Activated naive CD4-positive, alpha-beta T cell (primary cell): ENCODE data around the gene GGCX.
"Not testable (repeated sequence)": the region's sequence is repeated elsewhere in the genome, so short reads cannot be mapped to it uniquely, and the experiment has no call there.

Experiments
- DNase-seq, 4 experiments: peaks; one replicate each; lab custom pipeline; 2025; lab: John Stamatoyannopoulos, UW

GGCX gene

DNA sequence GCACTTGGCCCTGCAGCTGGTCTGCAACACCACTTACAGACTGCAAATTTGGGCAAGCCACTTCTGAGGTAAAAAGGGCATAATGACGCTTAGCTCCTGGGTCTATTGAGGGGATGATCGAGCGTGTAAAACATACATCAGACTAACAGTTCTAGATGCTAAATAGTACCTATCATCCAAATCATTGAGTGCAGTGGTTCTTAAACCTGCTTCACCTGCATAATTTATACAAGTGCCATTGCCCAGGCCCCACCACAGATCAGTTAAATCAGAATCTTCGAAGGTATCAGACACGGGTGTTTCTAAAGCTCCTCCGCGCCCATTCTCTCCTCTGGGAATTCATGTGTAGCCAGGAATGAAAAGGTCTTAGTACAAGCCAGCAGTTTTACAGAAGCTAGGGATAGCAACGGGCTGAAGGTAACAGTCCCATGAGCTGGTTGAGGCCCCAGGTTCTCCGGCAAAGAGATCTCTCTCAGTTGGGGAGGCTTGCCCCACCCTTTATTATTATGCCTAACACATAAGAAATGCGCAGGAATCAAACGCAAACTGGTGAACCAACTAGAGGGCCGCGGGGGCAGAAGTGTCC is 33.5 kb upstream of the GGCX start:
- DNase-seq: no peak

DNA sequence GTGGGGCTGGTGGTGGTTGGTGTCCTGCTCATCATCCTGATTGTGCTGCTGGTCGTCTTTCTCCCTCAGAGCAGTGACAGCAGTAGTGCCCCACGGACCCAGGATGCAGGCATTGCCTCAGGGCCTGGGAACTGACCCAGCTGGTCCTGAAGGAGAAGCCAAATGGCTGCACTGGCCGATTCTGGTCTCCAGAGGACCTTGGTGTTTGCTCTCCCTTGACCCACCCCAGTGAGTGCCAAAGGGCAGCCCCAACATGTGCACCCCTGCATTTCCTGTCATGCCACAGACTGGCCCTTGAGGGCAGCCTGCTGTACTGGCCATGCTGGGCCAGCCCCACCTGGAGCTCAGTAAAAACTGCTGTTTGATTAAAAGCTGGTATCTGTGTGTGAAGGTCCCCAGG is 31.7 kb upstream of the GGCX start:
- no peak for DNase-seq

DNA sequence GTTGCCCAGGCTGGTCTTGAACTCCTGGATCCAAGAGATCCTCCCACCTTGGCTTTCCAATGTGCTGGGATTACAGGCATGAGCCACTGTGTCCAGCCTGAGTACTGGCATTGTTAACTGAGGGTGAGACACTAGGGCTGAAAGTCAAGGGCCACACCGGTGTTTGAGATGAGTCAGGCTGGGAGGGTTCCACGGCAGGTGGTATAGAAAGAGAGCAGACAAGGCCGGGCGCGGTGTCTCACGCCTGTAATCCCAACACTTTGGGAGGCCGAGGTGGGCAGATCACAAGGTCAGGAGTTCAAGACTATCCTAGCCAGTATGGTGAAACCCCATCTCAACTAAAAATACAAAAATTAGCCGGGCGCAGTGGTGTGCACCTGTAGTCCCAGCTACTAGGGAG is 31.0 kb upstream of the GGCX start:
- not testable (repeated sequence) for DNase-seq

DNA sequence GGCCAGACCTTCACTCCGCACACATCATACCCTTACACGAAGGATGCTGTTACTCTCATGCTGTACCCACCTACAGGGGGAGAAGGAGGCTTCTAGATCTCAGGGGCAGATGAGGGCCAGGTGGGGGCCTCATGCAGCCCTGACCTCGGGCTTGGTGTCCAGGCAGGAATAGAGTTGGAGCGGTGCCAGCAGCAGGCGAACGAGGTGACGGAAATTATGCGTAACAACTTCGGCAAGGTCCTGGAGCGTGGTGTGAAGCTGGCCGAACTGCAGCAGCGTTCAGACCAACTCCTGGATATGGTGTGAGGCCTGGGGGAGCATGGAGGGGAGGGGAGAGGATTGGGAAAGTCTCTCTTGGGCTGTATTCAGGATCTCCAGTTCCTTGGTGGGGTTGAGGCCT is 30.3 kb upstream of the GGCX start:
- no peak for DNase-seq

DNA sequence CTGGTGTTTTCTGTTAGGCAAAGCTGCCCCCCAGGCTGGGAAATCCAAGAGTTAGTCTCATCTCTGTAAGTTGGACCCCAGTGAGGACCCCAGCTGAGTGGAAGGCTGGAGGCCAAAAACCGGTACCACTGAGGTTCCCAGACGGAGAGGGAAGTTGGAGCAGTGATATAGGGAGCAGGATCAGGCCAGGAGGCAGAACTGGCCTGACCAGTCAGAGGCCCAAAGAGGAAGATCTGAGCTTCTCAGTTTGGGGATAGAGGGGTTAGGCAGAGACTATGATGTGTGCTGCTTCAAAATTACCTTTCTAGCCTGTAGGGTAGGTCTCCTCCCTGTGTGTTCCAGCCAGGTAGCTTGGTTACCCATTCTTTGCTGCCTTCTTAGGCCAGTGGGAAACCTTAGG is 29.7 kb upstream of the GGCX start:
- DNase-seq: no peak

DNA sequence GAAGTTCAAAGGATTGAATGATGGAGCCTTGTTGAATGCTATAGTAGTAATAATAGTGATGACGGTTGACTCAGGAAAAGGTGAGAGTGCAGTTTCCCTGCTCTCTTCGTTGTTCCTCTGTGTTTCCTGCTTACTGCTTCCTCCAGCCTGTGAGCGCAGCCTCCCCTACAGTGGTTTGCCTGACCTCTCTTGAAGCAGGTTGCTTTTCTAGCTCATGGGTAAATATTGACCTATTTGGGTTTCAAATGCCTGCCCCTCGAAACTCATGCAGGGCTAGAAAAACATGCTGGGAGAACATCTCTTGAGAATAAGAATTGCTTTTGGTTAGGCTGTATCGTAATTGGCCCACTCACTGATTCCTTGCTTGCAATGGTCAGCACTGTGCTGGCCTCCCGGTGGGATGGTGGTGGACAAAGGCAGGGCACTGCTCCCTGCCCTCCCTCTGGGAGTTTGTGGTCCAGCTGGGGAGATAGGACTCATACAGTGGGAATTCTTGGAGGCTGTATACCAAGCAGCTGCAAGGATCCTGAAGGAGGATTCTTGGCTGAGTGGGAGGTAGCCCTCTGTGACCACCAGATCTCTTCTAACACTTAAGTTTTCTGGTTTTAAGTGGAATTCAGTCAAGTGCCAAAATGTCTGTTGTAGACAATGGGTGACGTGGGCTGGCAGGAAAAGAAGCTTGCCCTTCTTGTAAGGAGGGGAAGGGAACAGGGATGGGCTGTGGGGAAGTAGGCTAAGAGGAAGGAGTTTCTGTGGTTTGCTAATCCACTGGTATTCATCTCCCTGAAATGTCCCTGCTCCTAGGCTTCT is 28.9 kb upstream of the GGCX start:
- no peak for DNase-seq

DNA sequence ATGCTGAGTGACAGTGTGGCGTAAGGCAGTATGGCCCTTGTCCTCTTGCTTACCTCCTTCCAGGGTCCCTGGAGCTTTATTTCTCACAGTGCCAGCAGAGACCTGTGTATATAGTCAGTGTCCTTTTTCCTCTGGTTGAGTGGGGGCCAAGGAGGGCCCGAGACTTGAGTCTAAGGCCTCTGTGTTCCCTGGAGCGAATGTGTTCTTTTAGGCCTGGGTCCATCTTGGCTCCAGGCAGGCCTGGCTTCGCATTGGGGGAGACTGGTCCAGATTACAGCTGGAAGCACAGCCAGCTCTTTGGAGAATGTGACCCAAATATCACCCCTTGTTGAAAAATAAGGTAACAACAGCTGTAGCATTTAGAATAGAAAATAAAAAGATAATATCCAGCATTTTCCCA is 27.9 kb upstream of the GGCX start:
- DNase-seq: no peak

DNA sequence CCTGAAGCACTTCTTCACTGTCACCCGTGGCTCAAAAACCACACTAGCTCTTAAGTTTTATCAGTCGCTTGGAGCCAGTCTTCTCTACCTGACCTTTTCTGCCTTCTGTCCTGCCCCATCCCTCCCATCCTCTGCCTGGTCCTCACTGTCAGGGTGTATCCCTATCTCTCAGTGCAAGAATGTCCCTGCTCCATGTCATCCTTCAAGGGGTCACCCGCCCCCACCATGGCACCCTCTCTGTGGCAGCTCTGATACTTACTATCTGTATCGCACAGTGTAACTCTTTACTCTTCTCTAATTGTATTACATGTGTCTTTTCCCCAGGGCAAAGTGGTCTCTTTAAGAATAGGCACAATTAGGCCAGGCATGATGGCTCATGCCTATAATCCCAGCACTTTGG is 27.4 kb upstream of the GGCX start:
- no peak for DNase-seq

DNA sequence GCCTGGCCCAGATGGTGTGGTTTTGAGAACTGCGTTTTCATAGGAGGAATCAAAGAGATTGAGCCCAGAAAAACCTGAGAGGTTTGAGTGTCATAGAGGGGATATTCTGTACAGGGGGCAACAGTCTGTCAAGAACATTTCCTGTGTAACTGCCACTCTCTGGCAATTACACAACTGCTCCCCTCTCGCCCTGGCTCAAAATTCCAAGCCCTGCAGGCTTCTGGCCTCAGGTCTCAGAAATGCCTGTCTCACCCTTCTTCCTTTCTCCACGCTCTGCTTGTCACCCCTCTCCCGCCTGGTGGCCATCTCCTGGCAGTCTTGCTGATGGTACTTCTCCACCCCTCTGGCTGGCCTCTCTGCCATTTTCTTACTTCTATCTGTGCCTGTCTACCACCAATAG is 26.9 kb upstream of the GGCX start:
- no peak for DNase-seq

DNA sequence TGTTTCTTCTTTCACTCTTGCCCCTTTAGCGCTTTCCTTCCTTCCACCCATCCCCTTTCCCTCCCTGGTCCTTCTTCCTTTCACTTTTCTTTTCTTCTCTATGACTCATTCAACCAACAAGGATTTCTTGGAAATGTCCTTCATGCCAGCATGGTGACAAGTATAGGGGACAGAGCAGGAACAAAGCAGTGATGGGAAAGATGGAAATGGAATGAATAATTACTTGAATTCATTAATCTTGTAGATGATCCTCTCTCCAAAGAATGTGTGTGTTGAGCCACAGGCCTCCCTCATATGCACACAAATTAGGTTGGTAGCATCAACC is 24.4 kb upstream of the GGCX start:
- DNase-seq: no peak

DNA sequence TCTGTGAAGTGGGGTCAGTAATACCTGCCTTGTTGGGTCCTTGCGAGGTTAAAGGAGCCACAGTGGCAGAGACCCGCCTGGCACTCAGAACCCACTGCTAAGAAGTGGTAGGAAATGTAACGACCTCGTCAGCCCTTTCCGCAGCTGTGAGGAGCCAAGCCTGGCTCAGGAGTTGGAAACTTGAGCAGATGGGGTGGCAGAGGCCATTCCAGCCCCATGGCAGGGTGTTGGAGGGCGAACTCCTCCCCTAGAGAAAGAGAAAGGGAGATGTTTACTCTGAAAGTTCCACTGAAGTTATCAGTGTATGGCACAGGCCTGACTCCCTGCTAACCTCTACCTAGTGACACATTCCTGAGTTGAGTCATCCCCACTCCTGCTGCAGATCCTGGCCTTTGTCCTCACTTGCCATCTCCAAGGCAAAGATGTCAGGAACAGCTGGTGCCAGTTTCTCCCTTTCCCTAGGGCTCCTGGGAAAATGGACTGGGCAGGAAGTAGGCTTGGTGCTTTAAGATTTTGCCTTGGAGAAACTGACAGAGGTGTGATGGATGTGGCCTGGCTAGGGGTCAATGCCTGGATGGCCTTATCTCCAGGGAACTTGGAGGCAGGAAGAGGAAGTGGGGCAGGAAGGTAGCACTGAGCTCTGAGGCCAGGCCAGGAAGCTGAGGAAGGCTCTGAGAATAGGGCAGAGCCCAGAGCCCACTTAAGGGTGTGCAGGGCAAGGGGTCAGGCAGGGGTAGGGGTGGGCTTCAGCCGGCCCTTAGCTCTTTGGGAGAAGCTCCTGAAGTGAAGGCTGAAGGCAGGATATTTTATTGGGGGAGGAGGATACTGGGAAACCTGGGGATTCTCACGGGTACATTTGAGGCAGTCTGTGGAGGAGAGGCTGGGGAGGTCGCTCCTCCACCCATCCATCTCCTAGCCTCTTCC is 23.8 kb upstream of the GGCX start:
- peak in 1 of 4 experiments; percentile 35 for DNase-seq

DNA sequence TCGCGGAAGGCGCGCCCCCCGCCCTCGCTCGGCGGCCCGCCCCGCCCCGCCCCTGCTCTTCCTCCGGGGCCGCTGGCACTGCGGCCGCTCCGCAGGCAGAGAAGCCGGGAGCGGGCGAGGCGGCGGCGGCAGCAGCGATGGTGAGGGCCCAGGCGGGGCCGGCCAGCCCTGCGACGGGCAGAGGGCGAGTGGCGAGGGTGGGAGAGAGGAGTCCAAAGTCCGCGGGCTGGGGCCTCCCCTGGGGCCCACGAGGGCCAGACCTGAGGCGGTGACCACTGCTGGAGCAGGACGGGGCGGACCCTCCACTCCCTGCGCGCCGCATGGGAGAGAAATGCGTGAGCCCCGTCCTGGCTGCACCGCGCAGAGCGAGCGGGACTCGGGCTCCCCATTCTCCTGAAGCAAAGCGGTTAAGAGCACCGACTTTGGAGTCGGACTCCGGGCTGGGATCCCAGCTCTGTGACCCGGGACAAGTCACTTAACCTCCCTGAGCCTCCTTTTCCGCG is 23.1 kb upstream of the GGCX start, which contains the start of gene VAMP5:
Gene VAMP5, plus strand, starts transcription at position 78 of the 503 bp plus-strand sequence. Its CDS starts 60 bp downstream, at position 138.
- DNase-seq: peak in 1 of 4 experiments; percentile 37

DNA sequence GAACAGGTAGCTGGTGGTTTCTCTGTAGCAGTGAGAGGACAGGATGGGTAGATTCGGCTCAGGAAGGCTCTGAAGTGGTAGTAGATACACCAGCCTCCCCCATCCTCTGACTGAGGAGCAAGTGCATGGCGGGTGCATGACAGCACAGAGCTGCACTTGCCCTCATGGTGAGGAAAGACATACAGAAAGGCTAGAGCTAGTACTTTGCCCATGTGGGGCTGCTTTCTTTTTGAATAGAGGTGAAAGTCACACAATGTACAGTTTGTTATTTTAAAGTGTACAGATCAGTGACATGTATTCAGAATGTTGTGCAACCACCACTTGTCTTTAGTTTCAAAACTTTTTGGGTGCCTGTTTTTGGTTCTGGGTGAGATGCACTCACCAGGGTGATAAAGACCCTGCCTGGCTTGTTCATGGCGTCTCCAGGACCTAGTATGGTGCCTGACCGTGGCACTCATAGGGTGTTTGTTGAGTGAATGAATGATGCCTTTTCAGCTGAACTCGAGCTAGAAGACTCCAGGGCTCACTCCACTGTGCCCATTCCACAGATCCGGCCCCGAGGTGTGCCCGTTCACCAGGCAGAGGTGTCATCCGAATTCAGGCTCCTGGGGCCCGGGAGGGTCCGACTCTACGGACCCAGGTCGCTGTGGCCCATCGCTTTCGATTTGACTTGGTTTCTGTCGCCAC is 22.5 kb upstream of the GGCX start:
- peak in 2 of 4 experiments; percentile 11 to 31 for DNase-seq

DNA sequence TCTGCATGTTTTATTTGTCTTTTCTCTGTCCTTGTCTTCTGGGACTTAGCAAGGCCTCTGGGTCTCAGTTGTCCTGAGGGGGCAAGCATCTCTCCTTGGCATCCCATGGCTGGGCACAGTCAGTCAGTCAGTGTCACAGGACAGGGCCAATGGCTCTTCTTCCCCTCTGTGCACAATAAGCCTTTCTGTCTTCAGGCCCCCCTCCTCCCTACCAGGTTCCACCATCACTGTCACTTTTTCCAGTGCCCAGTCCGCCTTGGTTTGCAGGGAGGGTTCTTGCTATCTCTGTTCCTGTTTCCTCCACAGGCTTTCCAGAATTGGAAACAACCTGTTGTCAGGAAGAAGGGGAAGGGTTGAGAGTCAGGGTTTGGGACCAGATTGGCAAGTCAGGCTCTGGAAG is 21.2 kb upstream of the GGCX start:
- no peak for DNase-seq

DNA sequence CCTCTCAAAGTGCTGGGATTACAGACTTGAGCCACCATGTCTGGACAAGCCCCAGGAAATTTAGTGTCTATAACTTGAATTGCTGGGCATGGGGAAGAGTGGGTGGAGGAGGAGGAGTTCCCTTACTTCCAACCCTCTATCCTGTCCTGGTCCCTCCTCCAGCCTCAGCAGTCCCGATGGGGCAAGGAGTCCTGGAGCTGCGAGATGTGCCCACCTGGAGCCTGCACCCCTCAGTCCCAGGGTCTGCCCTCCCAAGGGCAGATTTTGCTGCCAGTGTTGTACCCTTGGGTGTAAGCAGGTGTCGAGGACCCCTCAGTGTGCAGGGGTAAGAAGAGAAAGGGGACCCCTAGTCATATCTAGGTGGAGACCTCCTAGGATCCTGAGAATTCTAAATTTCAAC is 18.9 kb upstream of the GGCX start:
- DNase-seq: no peak

DNA sequence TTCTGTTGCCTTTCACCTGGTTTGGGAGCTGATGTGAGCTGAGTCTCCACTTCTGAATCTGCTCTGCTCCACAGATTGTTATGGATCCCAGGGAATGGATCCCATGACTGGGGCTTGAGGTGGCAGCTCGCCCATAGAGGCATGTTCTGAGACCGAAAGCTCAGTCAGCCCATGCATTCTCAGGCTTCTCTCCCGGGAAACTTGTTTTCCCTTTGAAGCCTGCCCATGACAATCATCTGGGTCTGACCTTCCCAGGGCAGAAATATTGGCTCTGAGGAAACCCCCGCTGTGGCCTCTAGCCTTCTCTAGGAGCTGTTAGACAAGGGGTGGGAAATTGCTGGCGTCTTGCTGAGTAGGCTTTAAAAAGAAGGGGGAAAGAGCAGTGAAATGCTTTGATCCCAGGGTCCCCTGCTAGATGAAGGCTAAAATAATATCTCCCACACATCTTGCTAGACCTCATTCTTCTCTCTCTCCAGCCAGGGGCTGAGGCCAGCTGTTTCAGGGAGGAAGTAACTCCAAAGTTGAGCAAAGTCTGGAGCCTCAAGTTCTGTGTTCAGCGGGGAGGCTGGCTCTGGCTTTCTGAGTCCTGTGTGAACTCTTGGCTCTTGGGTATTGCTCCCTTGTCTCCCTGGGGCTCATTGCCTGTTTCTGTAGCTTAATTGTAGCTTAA is 18.1 kb upstream of the GGCX start:
- no peak for DNase-seq

DNA sequence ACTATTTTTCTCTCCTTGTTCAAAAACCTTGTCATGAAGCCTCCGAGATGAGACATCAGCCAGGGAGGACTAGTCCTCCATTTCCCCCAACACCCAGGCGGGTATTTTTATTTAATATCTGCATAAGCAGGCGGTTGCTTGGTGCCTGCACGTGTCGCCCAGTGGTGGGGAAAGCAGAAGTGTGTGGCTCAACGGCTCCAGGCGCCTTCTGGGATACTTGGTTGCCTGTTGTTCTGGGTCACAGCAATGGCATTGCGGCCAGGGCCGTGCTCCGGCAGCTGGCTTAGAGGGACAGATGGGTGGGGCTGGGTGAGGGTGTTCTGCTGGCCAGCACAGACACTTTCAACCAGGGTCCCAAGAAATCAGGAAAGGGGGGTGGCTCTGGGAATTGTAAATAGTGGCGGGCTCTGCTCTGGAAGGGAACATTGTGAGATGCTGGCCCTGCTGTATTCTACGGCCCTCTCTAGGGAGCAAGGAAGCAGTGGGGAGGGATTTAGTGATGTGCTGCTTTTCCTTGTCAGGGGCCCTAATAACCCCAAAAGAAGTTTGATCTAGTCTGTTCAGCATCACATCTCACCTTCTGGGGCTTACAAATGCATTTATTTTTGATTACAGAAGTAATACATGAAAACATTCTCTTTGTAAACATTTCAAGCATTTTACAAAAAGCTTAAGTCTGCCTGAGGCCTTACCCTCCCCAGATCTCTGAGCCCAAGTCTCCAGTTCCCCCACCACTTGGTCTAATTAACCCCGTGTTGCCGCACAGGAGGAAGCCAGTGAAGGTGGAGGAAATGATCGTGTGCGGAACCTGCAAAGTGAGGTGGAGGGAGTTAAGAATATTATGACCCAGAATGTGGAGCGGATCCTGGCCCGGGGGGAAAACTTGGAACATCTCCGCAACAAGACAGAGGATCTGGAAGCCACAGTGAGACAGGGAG is 17.2 kb upstream of the GGCX start:
- DNase-seq: no peak

DNA sequence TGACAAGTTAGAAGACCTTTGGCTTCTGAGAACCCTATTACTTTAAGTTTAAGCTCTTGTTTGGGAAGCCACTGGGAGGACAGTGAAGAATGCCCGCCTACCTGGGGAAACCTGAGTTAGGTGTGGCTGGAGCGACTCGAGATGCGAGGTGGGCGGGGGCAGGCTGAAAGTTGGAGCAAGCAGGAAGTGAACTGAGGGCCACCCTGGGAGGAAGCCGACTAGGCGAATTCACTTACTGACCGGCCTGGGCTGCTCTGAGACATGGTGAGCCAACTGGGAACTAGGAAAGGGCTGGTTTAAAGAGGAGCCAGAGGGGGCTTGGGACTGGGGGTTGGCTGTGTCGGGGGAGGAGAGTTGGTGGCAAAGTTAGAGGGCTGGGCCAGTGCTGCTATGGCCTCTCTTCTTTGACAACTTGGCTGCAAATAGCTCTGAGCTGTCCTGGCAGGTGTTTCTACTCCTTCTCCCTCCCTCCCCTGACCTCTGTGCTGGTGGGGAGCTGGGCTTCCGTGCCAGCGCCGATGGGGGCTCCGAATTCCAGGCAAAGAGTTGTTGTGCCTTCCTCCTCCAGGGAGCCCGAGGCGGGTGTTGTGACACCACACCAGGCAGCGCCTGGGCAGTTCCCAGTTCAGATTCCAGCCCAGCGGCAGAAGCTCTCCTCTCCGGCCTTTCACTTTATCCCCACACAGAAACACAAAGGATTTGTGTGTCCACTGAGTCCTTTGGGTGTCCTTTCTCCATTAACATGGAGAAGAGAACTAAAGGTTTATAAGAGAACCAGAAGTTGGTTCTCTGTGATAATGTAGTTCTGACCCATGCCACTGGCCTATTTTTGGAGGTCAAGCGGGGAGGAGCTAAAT is 16.3 kb upstream of the GGCX start, which contains the start of gene VAMP8:
Gene VAMP8, plus strand, starts transcription at position 201 of the 857 bp plus-strand sequence. Its CDS starts 61 bp downstream, at position 262.
- peak in 2 of 4 experiments; percentile 9 to 51 for DNase-seq

DNA sequence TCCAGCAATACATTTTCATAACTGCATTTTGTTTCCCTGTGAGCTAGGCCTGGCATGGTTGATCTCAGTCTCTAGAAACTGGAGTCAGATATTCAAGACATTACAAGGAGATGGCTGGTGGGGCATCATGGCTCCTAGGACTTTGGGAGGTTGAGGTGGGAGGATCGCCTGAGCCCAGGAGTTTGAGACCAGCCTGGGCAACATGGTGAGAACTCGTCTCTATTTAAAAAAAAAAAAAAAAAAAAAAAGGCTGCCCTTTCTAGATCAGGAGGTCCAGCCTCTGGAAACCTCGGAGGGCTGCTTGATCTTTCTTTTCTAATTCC is 15.7 kb upstream of the GGCX start:
- no peak for DNase-seq
